ENCODE results near the gene WEE1.

- TF ChIP-seq POLR2AphosphoS5 (IDR thresholded peaks at IDR 0.05; ENCODE audit: low read depth) (no peak), CTCF (IDR thresholded peaks at IDR 0.05; ENCODE audit: insufficient read depth, low read length) (no peak), SPI1 (IDR thresholded peaks at IDR 0.05; ENCODE audit: borderline replicate concordance, low read depth) (no peak)
Observed at GRCh38 chr11:9533058-9533457, 40.4 kb upstream of the WEE1 start.
